A549 (cell line): ENCODE data around the gene PLCL1. TPM values are rescaled to one million over a fixed set of nuclear protein-coding genes. Genes with fewer than 3 reads are reported as not detected.

Experiments used
- ATAC-seq, 2 experiments: fragments of 200-7000 bp in 1 of 2; fragments of >200 bp in 1 of 2; cut with Nextera tagmentation in 1 of 2; cut with Tn5 transposase in 1 of 2; 3 replicates each; pipeline versions ENCODE4 v1.8.0 to v1.9.1; 2018 to 2020; ENCODE audit warnings: mild to moderate bottlenecking in 1 of 2, moderate library complexity in 1 of 2
- CTCF ChIA-PET: fragments of 300-600 bp; sonication (Branson Sonifier 250); formaldehyde crosslinking; extraction: SDS; loops from one replicate; lab custom pipeline; 2021; ENCODE audit warnings: antibody characterized with exemption, inconsistent platforms; lab: Yijun Ruan, JAX
- POLR2A ChIA-PET: fragments of 350-600 bp; formaldehyde crosslinking; extraction: SDS; loops from one replicate; lab custom pipeline; 2021; ENCODE audit warnings: antibody characterized with exemption, inconsistent platforms; lab: Yijun Ruan, JAX
- DNase-seq, 2 experiments: peaks; one replicate each; pipeline versions ENCODE4 v3.0.0 to v3.0.0-alpha.2; 2011 to 2016; ENCODE audit warnings: low read depth in 1 of 2, low spot score in 1 of 2
- FAIRE-seq: peaks from 2 replicates; lab custom pipeline; 2011; peaks lifted over from hg19 to GRCh38; lab: Jason Lieb, UNC
- H3K27ac ChIP-seq, 2 experiments: fragments of >200 bp; sonication (Bioruptor Twin); formaldehyde crosslinking; 3 replicates each; pipeline ENCODE4 v1.5.1; 2016 to 2017
- H3K4me1 ChIP-seq: fragments of >200 bp; sonication (Bioruptor Twin); formaldehyde crosslinking; 3 replicates; pipeline ENCODE4 v1.6.1; 2016
- H3K4me2 ChIP-seq: fragments of >200 bp; sonication (Bioruptor Twin); formaldehyde crosslinking; 3 replicates; pipeline ENCODE4 v1.6.1; 2016
- H3K4me3 ChIP-seq: fragments of >200 bp; sonication (Bioruptor Twin); formaldehyde crosslinking; 3 replicates; pipeline ENCODE4 v1.5.1; 2016
- H3K9me3 ChIP-seq: fragments of >200 bp; sonication (Bioruptor Twin); formaldehyde crosslinking; 3 replicates; pipeline ENCODE4 v1.6.1; 2016
- BCL3 ChIP-seq: fragments of >200 bp; sonication (Bioruptor Twin); formaldehyde crosslinking; IDR thresholded peaks from 3 replicates; pipeline ENCODE4 v1.6.1; 2016
- CBX2 ChIP-seq: fragments of 200-600 bp; sonication (generic); IDR thresholded peaks from 2 replicates; pipeline ENCODE4 v1.6.1; 2016; ENCODE audit warnings: low read depth, mild to moderate bottlenecking, borderline replicate concordance
- EHF ChIP-seq: fragments of 250-450 bp; sonication (Bioruptor Pico); IDR thresholded peaks from 2 replicates; pipeline ENCODE4 v1.5.0; 2020; ENCODE audit warnings: mild to moderate bottlenecking
- EHMT2 ChIP-seq: fragments of 200-600 bp; sonication (generic); IDR thresholded peaks from 2 replicates; pipeline ENCODE4 v1.6.1; 2016; ENCODE audit warnings: antibody characterized with exemption, low read depth, mild to moderate bottlenecking, moderate library complexity
- EP300 ChIP-seq, 2 experiments: fragments of >200 bp; sonication (Bioruptor Twin); formaldehyde crosslinking; IDR thresholded peaks; 2 replicates in 1 of 2; 3 replicates in 1 of 2; pipeline ENCODE4 v1.6.1; 2016 to 2017
- FOSB ChIP-seq: fragments of 250-450 bp; sonication (Bioruptor Pico); IDR thresholded peaks from 2 replicates; pipeline ENCODE4 v1.5.0; 2020; ENCODE audit warnings: mild to moderate bottlenecking, moderate library complexity
- GATA3 ChIP-seq: IDR thresholded peaks from 2 replicates; pipeline ENCODE4 v1.6.1; 2012; ENCODE audit warnings: borderline replicate concordance
- HDAC2 ChIP-seq: fragments of 200-600 bp; sonication (generic); IDR thresholded peaks from 2 replicates; pipeline ENCODE4 v1.6.1; 2016
- HEYL ChIP-seq: fragments of 250-450 bp; sonication (Bioruptor Pico); IDR thresholded peaks from 2 replicates; pipeline ENCODE4 v1.8.0; 2021; ENCODE audit warnings: mild to moderate bottlenecking, moderate library complexity
- HOXB5 ChIP-seq: fragments of 250-450 bp; sonication (Bioruptor Pico); IDR thresholded peaks from 2 replicates; pipeline ENCODE4 v1.5.0; 2020; ENCODE audit warnings: mild to moderate bottlenecking, moderate library complexity
- KDM5A ChIP-seq: fragments of 200-600 bp; sonication (generic); IDR thresholded peaks from 2 replicates; pipeline ENCODE4 v1.6.1; 2016; ENCODE audit warnings: antibody characterized with exemption, mild to moderate bottlenecking
- MAFK ChIP-seq: fragments of 450-650 bp; IDR thresholded peaks from 2 replicates; pipeline ENCODE4 v1.6.1; 2014; ENCODE audit not compliant: partially characterized antibody
- MAZ ChIP-seq: fragments of 150-350 bp; IDR thresholded peaks from 2 replicates; pipeline ENCODE4 v1.6.1; 2014; ENCODE audit warnings: antibody characterized with exemption, low read depth, low read length, borderline replicate concordance
- MYC ChIP-seq: IDR thresholded peaks from 2 replicates; pipeline ENCODE4 v1.6.1; 2012; ENCODE audit warnings: mild to moderate bottlenecking, inconsistent platforms, low read length, improper control_type of control experiment, borderline replicate concordance
- PHF8 ChIP-seq: fragments of 200-600 bp; sonication (generic); IDR thresholded peaks from 2 replicates; pipeline ENCODE4 v1.6.1; 2016; ENCODE audit warnings: low read depth, mild to moderate bottlenecking, antibody characterized with exemption, moderate library complexity, borderline replicate concordance
- POLR2A ChIP-seq: IDR thresholded peaks from 2 replicates; pipeline ENCODE4 v1.6.1; 2012; ENCODE audit warnings: mild to moderate bottlenecking, low read length
- RARB ChIP-seq: fragments of 250-450 bp; sonication (Bioruptor Pico); IDR thresholded peaks from 2 replicates; pipeline ENCODE4 v1.8.0; 2021; ENCODE audit warnings: mild to moderate bottlenecking, moderate library complexity
- RCOR1 ChIP-seq: fragments of 150-350 bp; IDR thresholded peaks from 2 replicates; pipeline ENCODE4 v1.6.1; 2014; ENCODE audit warnings: antibody characterized with exemption, low read length, low read depth
- RNF2 ChIP-seq: fragments of 200-600 bp; sonication (generic); IDR thresholded peaks from 2 replicates; pipeline ENCODE4 v1.6.1; 2016; ENCODE audit warnings: low read depth, mild to moderate bottlenecking, antibody characterized with exemption, moderate library complexity, borderline replicate concordance
- SREBF2 ChIP-seq: fragments of 450-650 bp; IDR thresholded peaks from 2 replicates; pipeline ENCODE4 v1.6.1; 2014; ENCODE audit warnings: mild to moderate bottlenecking, moderate library complexity
- USF2 ChIP-seq: fragments of 450-650 bp; IDR thresholded peaks from 2 replicates; pipeline ENCODE4 v1.6.1; 2014; ENCODE audit warnings: antibody characterized with exemption
- ZNF302 ChIP-seq: fragments of 250-450 bp; sonication (Bioruptor Pico); IDR thresholded peaks from 2 replicates; pipeline ENCODE4 v1.9.0; 2021; ENCODE audit warnings: inconsistent platforms, mild to moderate bottlenecking, moderate library complexity
- WGBS: methylation state at CpG from one replicate; pipeline ENCODE4 v1.1.6; 2017; ENCODE audit errors: missing lambda C conversion rate; 5-methylcytosine and 5-hydroxymethylcytosine counted together
- polyA plus RNA-seq, 4 experiments: library from polyadenylated mRNA; depleted of rRNA in 3 of 4; stranded (reverse); fragments of >200 nt; fragmentation: RNase III in 1 of 4; extraction: RNeasy Plus Mini Kit Qiagen cat#74134 plus additional on column Dnase treatment in 1 of 4; gene quantifications; 2 replicates in 3 of 4; 3 replicates in 1 of 4; pipeline ENCODE4 v1.2.3, GENCODE V29; 2011 to 2017
- TF ChIP-seq, protein P1 (sequence below): fragments of 250-450 bp; sonication (Bioruptor Pico); IDR thresholded peaks from 2 replicates; pipeline ENCODE4 v1.5.0; 2021; ENCODE audit warnings: mild to moderate bottlenecking, moderate library complexity, borderline replicate concordance
- TF ChIP-seq, protein P2 (sequence below): fragments of 150-350 bp; IDR thresholded peaks from 2 replicates; pipeline ENCODE4 v1.6.1; 2014; ENCODE audit warnings: low read depth, mild to moderate bottlenecking, low read length
- TF ChIP-seq, protein P3 (sequence below): IDR thresholded peaks from 2 replicates; pipeline ENCODE4 v1.6.1; 2012; ENCODE audit warnings: low read depth, borderline replicate concordance

PLCL1 gene
- polyA plus RNA-seq, 2 of the 4 experiments (the other 2 are of a cell fraction): 0.03 TPM

DNA sequence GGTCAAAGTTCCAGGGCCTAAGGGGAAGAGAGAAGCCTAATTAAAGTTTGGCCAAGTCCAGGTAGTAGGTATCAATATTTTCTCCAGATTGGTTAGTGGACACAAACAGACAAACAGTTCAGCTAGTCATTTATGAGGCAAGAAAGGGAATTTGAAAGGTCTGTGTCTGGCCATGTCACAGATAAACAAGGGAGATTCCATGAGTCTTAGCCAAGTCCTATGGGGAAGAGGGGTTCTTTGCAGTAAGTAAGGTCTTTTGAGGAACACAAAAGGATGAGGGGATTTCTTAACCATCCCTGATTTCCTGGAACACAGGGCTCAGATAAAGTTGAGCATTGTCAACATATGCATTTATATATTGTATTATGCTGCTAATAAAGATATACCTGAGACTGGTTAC is 310.8 kb downstream of the PLCL1 start (continued):
- TF ChIP-seq, protein P1, sequence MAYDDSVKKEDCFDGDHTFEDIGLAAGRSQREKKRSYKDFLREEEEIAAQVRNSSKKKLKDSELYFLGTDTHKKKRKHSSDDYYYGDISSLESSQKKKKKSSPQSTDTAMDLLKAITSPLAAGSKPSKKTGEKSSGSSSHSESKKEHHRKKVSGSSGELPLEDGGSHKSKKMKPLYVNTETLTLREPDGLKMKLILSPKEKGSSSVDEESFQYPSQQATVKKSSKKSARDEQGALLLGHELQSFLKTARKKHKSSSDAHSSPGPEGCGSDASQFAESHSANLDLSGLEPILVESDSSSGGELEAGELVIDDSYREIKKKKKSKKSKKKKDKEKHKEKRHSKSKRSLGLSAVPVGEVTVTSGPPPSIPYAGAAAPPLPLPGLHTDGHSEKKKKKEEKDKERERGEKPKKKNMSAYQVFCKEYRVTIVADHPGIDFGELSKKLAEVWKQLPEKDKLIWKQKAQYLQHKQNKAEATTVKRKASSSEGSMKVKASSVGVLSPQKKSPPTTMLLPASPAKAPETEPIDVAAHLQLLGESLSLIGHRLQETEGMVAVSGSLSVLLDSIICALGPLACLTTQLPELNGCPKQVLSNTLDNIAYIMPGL (CRISPR knock-in tag): no peak
- TF ChIP-seq GATA3 (no peak), BCL3 (no peak), FOSB (CRISPR knock-in tag) (no peak), RNF2 (no peak)

DNA sequence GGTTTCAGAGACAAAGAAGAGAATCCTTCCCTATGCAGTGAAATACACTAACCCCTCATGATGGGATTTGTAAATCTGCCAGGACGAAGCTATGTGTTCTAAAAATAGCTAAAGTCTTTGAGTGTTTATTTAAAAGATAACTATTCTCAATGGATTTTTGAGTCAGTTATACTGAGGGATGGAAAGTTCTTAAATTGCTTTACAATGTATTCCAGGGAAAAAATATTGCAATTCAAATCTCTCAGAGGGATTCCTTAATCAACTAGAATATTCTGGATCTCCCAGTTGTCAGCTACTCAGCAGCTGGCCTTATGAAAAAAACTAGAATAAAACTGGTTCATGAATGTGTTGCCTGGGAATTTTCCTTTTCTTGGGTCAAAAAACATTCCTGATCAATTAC is 312.4 kb downstream of the PLCL1 start:
- ATAC-seq: no peak
- H3K27ac ChIP-seq: no peak overlapping the region
- POLR2A ChIA-PET: no interaction called here

GRCh38 chr2:198117406-198118041 is 313.1 kb downstream of the PLCL1 start:
- no peak overlapping the region for H3K4me2 ChIP-seq
- FAIRE-seq: no peak
- CTCF ChIA-PET: interaction anchor here (1.6 to 1.7 kb wide), 2 partner anchors 10 to 179 kb away, joined by 5 to 6 read pairs; no protein-coding TSS in a partner anchor

More for the DNA sequence above, 312.4 kb downstream of the PLCL1 start:
- Histone ChIP-seq H3K9me3 (no peaks in the 10 kb centered on the region), H3K4me2 (no peak overlapping the region), H3K4me3 (no peak overlapping the region), H3K4me1 (no peaks in the 10 kb centered on the region)
- no peak for FAIRE-seq
- CTCF ChIA-PET: interaction anchor here (1.6 to 1.7 kb wide), 2 partner anchors 11 to 180 kb away, joined by 5 to 6 read pairs; no protein-coding TSS in a partner anchor
- WGBS: 3% methylated on average over 1 of the region's 1 CpG
- no peak for TF ChIP-seq MYC
- no peak for TF ChIP-seq BCL3
- TF ChIP-seq HEYL (CRISPR knock-in tag): no peak
- TF ChIP-seq SREBF2: no peak
- no peak for TF ChIP-seq HDAC2
- no peak for TF ChIP-seq EP300 (IDR thresholded peaks at IDR 0.05)
- TF ChIP-seq MAFK: no peak
- TF ChIP-seq, protein P2, sequence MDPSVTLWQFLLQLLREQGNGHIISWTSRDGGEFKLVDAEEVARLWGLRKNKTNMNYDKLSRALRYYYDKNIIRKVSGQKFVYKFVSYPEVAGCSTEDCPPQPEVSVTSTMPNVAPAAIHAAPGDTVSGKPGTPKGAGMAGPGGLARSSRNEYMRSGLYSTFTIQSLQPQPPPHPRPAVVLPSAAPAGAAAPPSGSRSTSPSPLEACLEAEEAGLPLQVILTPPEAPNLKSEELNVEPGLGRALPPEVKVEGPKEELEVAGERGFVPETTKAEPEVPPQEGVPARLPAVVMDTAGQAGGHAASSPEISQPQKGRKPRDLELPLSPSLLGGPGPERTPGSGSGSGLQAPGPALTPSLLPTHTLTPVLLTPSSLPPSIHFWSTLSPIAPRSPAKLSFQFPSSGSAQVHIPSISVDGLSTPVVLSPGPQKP: no peak
- no peak for TF ChIP-seq POLR2A
- no peak for TF ChIP-seq CBX2
- no peak for TF ChIP-seq PHF8
- no peak for TF ChIP-seq HOXB5 (CRISPR knock-in tag)
- no peak for TF ChIP-seq MAZ
- no peak for TF ChIP-seq EHMT2
- no peak for TF ChIP-seq KDM5A
- no peak for TF ChIP-seq RCOR1
- TF ChIP-seq EHF (CRISPR knock-in tag): no peak
- TF ChIP-seq, all 56 proteins: peak for 0
- no peak for DNase-seq

More at GRCh38 chr2:198117406-198118041, 313.1 kb downstream of the PLCL1 start:
- POLR2A ChIA-PET: no interaction called here
- Histone ChIP-seq H3K27ac (no peak overlapping the region), H3K4me3 (no peak overlapping the region), H3K4me1 (no peaks in the 10 kb centered on the region), H3K9me3 (no peaks in the 10 kb centered on the region)
- ATAC-seq (no peak), DNase-seq (no peak)
- TF ChIP-seq, protein P3, sequence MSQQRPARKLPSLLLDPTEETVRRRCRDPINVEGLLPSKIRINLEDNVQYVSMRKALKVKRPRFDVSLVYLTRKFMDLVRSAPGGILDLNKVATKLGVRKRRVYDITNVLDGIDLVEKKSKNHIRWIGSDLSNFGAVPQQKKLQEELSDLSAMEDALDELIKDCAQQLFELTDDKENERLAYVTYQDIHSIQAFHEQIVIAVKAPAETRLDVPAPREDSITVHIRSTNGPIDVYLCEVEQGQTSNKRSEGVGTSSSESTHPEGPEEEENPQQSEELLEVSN: no peak
- TF ChIP-seq RCOR1 (no peak), ZNF302 (CRISPR knock-in tag) (no peak), RARB (CRISPR knock-in tag) (no peak), MAZ (no peak), USF2 (no peak)
- WGBS: 30% methylated on average over 4 of the region's 4 CpGs
